GM18858 (cell line): ENCODE results near the gene NAT10.
A peak's percentile ranks its signal among the peaks of the same experiment; 100 is the strongest.
"Not testable (repeated sequence)": the region's sequence is repeated elsewhere in the genome, so short reads cannot be mapped to it uniquely, and the experiment has no call there.

Experiments used
- ATAC-seq: cut with Tn5 transposase; IDR thresholded peaks from one replicate; pipeline ENCODE4 v1.9.1; 2021; ENCODE audit not compliant: unreplicated experiment

The NAT10 gene

DNA sequence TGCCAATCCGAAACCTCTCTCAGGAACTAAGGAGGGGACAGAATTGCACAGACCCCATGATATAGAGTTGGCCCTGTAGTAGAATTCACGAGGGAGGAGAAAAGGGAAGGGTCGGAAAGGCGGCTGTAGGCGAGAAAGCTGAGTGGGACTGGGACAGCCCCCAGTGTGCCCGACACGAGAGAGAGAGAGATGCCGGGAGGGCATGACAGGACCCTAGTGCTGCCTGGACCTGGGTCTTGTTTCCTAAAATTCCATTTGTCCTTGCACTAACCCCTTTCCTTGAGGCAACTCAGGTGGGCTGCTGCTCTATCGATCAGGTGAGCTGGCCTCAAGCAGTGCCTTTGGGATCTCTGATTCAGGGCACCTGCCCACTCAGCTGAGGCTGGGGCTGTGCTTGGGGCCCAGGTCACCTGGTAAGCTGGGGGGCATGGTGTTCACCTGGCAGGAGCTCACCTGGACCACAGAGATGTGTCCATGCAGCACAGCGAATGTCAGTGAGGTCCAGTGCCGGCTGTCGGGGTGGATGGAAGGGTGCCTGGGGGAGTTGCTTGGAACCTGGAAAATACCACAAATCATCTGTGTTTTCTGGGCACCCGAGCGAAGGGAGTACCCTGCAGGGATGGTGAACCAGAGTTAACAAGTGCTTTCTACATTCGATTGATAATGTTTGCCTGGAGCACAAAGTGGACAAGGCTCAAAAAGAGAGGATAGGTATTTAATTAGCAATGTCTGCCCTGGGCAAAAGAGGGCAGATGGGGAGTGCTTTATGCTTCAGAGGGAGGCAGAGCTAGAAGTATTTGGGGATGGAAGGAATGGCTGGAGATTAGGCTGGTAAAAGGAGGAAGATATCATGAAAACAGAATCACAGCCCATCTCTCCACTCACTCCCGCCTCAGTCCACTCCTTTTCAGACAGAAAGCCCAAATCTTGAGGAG lies 61.6 kb downstream of the NAT10 start:
- ATAC-seq = no peak

DNA sequence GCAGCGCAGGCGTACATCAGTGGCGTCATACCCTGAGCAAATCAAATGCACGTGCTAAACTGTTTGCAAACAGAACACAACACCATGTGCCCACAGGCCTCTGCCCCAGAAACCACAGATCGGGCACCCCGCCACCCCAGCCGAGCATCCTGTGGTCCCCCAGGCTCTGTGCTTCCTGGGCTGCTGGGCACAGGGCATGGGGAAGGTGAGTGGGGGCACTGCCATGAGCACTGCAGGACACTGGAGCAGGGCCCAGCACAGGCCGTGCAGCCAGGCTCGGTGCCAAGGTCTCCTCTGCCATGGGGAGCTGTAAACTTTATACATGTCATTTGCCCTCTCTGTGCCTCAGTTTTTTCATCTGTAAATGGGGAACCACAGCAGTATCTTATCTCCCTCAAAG lies 62.5 kb downstream of the NAT10 start:
- no peak for ATAC-seq

DNA sequence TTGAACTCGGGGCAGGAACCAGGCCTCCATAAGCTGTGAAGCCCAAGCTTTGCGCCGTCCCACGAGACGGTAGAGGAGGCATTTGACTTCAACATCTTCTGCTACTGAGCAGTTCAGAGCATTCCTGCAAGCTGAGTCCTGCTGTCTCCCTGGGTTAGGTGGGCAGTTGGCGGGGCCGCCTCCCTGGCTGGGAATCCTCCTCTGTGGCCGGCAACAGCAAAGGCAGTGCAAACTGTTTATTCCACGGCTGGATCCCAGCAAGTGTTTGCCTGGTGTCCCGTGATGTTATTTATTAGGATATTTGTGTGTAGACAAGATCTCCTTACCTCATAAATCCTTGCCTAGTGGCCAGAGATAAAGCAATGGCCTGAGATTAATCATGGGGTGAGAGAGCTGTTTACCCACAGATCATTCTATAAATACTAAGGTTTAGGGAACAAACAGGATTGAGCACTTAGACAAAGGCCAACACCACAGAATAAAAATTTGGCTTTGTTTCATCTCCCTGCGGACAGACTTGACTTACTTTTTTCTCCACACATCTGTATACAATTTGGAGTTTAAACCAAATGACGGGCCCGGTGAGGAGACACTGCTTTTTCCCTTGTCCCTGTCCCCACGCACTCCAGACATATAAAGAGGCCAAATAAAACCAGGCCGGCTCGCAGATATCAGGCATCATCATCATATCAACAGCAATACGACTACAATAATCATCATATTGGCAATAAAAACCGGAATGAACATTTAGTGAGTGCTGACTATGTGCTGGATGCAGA lies 63.4 kb downstream of the NAT10 start:
- ATAC-seq = no peak

DNA sequence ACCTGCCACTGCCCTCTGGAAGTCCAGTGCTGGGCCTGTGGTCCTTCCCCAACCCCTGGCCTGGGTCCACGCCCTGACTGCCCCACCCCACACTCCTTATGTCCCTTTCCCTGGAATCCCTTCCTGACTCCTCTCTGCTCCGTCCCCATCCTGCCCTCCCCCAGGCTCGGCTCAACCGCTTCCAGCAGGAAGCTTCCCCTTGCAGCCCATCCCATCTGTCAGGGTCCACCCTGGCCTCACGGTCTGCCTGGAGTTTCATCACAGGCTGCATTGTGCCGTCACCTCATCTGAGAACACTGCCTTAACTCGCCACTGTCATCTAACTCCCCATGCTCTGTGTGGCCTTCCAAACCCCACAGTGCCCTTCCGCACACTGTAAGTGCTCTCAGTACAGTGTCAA lies 64.3 kb downstream of the NAT10 start:
- ATAC-seq = no peak

DNA sequence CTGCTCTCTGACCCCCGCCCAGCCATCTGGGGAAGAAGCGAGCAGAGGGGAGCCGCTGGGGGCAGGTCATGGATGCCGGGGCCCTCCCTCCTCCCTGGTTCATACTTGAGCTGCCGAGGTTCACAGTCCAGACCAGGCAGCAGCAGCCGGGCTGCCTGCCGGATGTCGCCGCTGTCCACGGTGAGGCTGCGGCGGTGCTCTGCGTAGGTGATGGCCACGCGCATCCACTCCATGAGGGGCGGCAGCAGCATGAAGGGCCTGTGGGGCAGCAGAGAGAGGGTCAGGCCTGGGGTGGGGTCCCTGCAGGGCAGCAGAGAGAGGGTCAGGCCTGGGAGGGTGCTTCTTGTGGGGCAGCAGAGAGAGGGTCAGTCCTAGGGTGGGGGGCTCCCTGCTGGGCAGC lies 67.6 kb downstream of the NAT10 start:
- no peak for ATAC-seq

DNA sequence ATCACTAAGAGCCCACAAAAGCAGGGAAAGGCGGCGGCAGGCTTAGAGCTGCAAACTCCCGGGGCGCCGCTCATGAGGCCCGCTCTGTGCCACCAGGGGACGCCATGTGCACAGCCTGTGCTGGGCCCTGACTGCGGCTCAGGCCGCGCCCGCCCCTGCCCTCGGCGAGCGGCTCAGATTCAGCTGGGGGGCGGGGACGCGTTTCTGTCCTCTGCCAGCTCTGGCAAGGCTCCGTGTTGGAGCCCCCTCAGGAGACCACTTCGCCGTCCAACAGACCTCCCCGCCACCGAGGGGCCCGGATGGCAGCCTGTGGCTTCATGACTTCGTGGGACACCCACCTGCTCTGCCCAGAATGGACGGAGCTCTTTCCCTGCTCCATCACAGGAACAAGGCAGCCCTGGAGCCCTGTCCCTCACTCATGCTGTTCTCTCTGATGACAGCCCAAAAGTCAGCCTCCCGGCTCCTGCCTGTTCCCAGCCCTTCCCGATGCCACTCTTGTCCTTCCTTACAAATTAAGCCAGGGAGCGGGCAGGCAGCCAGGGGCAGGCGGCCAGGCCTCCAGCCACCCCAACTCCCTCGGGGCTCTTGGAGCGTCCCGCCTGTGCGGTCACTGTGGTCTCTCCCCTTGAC lies 69.1 kb downstream of the NAT10 start:
- peak; percentile 53 for ATAC-seq

DNA sequence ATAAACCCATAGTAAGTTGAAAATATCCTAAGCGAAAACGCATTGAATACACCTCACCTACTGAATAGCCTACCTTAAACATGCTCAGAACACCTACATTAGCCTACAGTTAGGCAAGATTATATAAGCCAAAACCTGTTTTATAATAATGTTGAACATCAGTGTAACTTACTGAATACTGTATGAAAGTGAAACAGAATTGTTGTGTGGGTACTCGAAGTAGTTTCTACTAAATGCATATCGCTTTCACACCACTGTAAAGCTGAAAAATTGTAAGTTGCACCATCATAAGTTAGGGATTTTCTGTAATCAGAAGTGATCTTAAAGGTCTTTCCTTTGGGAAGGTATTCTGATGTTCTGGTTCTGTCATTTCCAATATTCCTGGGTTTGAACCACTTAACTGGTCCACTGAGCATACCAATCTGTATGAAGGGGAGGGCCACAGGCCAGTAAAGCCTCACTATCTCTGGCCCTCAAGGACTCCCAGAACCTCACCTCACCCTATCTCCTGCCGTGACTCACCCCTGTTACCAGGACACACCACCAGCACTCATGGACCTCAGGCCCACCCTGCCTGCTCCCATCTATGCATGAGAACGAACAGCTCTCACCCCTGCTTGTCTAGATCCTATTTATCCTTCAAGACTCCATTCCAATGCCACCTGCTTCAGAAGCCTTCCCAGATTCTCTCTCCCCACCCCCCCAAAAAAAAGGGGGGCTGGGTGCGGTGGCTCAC lies 70.0 kb downstream of the NAT10 start:
- no peak for ATAC-seq

DNA sequence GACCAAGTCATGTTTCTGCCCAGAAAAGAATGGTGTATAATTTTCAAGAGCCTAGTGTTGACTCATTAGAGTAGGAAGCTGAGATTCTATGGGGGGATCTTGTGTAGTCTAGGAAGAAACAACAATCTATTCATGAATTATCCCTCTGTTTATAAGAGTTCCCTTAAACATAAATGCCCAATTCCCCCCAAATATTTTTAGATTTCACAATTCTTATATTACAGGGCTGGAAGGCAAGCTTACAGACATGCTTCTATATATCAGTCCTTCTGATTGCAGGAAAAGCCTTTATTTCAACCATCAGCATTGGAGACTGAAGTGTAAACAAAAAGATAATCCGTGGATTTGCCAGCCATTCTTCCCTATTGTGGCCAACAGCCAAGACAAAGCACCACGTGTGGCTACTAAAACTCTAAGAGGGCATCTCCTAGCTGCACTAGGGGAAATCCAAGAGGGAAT lies 71.4 kb downstream of the NAT10 start:
- no peak for ATAC-seq

DNA sequence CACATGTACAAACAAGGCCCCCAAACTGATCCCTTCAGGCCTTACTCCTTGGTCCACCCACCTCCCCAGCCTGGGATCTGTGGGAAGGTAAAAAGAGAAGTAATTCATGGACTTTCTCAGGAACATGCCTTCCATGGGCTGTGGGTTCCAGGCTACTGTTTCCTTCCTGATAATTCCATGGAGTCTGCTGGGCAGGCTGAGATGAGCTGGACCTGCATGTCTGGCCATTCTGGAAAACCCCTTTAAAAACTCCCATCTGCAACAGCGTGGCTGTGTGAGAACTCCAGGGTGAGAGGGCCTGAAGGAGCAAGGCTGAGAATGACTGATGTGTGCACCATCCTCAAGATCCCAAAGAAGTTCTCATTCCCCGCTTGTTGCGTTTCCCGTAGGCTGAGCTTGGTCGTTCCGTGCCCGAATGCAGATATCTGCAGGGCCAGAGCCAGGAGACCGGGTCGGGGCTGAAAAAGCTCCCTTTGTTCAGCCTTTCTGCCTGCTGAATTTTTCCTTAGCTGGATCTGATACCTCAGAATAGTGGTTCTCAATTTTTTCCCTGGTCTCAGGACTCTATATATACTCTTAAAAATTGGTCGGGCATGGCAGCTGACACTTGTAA lies 72.9 kb downstream of the NAT10 start:
- no peak for ATAC-seq

DNA sequence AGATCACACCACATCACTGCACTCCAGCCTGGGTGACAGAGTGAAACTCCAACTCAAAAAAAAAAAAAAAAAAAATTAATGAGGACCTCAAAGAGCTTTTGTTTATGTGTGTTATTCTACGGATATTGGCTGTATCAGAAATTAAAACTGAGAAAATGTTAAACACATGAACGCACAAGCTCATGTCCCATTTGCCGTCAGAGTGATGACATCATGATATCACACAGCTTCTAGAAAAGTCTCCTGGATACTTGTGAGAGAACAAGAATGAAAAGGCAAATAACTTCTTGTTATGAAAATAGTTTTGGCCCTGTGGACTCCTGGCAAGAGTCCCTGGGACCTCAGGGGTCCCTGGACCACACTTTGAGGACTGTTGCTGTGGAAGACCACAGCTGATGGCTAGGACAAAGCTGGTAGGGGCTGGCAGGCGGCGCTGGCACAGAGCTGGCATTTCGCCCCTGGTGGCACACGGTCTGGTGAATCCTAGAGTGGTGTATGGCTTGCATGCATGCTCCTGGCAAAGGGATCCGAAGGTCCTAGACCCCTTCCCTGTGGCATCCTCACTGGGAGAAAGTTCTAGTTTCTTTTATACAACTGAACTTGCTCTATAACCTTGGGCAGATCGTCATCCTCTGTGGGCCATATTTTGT lies 73.7 kb downstream of the NAT10 start:
- ATAC-seq = no peak

DNA sequence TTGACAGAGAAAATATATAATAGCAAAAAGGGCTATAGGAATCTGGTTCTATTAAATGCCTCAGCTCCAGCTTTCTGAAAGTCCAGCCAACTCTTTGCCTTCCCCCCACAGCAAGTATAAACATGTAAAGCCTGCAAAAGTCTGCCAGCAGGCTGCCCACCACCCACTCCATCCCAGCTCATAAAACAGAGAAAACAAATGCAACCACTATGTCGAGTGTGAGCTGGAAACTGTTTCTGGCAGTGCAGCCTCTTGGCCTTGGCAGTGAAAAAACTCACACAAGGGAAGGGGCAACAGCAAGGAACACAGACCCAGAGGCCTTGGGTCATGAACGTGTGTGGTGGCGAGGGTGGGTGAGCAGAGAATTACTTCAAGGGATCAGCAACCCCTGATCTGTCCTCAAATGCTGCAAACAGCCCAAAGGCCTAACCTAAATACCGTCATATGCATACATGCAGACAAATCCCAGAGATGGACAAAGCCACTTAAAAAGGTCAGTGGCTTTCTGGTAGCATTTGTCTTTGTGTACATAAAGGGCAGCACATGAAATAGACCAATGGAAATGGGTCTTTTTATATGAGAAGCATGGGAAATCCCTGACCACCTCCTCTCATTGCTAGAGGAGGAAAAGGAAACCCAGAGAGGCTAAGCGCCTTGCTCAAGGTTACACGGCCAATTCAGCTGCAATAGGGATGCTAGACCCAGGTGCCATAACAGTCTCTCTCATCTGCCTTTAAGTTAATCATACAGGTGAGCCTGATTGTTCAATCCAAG lies 74.8 kb downstream of the NAT10 start:
- no peak for ATAC-seq

DNA sequence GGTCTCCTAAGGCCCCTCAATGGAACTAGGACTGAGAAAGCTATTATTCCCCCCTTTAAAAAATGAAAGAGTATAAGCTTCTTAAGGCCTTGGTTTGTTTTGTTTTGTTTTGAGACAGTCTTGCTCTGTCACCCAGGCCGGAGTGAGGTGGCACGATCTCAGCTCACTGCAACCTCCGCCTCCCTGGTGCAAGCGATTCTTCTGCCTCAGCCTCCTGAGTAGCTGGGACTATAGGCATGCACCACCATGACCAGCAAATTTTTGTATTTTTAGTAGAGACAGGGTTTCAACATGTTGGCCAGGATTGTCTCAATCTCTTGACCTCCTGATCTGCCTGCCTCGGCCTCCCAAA lies 75.4 kb downstream of the NAT10 start:
- not testable (repeated sequence) for ATAC-seq

DNA sequence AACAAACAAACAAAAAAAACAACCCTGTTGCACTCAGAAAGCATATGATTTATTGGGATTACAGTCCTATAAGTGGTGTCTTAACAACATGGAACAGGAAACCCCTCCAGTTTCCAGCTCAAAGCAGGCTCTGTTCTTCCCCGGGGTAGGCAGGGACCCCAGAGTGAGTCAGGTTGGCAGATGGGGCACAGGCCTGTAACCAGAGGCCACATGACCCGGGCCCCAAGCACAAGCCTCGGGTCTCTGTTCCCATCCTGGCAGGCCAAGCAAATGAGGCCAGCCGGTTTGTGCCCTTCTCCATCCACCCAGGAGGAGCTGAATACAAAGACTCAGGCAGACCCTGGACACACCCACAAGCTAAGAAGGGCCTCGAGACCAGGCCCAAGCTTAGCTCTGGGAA lies 75.8 kb downstream of the NAT10 start:
- no peak for ATAC-seq

DNA sequence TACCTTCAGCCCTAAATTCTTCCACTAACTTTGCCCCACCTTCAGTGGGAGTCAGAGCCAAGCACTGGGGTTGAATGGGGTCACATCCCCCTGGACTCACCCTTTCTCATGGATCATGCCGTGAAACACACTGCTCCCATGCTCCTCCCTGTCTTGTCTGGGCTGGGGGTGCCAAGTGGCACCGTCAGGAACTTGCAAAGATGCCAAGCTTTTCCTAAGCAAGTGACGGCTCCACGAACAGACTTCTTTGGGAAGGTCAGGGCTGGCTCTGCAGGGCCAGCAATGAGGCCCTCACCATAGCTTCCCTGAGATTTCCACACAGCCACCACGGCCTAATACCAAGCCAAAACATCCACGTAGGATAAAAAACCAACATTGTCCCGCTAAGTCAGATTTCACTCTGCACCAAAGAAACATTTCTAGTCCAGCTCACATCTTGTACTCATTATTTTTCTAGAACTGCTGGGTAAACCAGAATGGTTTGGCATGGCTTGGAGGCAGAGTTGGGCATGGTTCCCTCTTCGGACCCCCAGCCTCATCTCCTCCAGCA lies 76.5 kb downstream of the NAT10 start:
- no peak for ATAC-seq

DNA sequence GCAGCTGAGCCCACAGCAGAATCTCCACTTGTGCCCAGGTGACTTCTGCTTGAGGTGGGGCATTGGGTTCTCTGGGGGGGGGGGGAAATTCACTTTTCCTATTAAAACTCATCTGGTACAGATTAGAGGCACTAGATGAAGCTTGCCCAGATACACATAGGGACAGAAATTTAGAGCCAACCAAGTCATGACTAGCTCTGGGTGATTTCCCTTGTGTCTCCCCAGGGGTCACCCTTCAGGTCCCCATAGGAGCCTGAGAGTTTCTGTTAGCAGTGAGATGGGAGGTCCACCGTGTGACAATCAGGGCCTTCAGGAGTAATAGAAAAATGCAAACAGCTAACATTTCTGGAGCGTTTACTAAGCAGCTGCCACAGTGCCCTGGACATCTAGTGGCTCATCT lies 77.0 kb downstream of the NAT10 start:
- ATAC-seq = no peak

DNA sequence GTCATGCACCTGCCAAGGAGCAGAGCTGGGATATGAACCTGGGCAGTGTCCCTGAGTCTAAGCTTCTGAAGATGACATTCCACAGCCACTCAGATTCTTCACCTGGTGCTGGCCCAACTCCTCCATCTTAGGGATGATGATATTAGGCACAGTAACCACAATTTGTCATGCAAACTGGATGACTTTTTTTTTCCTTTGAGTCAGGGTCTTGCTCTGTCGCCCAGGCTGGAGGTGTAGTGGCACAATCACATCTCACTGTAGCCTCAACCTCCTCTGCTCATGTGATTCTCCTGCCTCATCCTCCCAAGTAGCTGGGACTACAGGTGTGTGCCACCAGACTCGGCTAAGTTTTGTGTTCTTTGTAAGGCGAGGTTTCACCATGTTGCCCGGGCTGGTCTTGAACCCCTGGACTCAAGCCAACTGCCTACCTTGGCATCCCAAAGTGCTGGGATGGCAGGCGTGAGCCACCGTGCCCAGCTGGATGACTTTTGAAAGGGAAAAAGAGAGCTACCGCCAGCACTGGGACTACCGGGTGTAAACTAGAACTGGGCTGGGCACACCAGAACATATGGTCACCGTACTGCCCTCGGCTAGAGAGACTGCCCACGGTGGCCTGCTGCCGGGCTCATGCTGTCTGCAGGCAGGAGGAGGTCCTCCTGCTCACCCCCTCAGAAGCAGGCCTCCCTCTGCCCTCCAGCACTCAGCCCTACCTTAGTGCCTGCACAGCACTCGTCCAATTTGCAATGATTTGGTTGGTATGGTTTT lies 77.7 kb downstream of the NAT10 start:
- ATAC-seq = no peak

DNA sequence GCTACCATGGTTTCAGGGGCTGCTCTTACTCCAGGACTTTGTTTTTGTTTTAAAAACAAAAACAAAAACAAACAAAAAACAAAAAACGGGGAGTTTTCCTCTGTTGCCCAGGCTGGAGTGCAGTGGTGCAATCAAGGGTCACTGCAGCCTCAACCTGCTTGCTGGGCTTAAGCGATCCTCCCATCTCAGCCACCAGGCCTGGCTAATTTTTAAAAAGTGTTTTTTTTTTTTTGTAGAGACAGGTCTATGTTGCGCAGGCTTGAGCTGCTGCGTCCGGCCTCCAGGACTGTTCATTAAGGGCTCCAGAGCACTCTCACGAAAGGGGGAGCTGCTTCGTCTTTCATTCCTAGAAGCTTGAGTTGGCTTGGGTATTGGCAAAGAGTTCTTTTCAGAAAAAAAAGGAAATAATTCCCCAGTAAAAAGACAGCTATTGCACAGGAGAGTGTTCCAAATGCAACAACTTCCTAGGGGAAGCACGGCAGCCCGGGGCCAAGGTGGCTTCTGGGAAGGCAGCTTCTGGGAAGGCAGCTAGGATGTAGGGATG lies 78.5 kb downstream of the NAT10 start:
- no peak for ATAC-seq

DNA sequence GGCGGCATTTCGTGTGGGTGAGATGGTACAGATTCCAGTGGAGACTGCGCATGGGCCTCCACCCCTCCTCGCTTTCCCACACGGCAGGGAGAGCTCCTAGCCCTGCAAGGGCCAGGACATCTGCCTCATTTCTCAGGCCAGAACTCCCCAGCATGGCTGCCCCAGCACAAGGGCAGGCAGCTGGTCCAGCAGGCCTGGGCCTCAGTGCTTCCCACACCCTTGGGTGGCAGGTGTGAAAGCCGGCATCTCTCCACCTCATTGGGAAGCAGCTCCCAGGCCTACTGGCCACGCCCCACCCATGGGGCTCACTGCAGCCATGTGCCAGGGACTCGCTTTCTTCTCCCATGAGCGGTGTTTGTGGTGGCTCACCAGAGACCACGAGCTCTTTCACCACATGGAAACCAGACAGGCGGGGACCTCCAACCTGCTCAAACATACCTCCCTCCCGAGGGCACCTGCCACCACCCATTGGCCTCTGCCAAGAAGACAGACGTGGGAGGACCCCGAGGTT lies 79.1 kb downstream of the NAT10 start:
- no peak for ATAC-seq
